ENCODE results near the gene TM7SF3. TPM values are rescaled to one million over a fixed set of nuclear protein-coding genes. Genes with fewer than 3 reads are reported as not detected.

TM7SF3 gene
- total RNA-seq, 1 donor from 2014 or later: 46.9 TPM

GRCh38 chr12:26938701-26939062 is 75.5 kb downstream of the TM7SF3 start:
- Mint-ChIP-seq H3K4me1 (ENCODE audit: unreplicated experiment) (peaks cover 54% of the 10 kb centered on the region), H3K4me3 (ENCODE audit: unreplicated experiment) (peak overlapping the region; percentile 98), H3K9me3 (ENCODE audit: unreplicated experiment) (no peaks in the 10 kb centered on the region), H3K36me3 (ENCODE audit: unreplicated experiment) (peaks cover 4% of the 10 kb centered on the region), H3K27me3 (ENCODE audit: unreplicated experiment) (no peaks in the 10 kb centered on the region), H3K27ac (ENCODE audit: unreplicated experiment) (peak overlapping the region; percentile 100)
- TF ChIP-seq, protein P1, sequence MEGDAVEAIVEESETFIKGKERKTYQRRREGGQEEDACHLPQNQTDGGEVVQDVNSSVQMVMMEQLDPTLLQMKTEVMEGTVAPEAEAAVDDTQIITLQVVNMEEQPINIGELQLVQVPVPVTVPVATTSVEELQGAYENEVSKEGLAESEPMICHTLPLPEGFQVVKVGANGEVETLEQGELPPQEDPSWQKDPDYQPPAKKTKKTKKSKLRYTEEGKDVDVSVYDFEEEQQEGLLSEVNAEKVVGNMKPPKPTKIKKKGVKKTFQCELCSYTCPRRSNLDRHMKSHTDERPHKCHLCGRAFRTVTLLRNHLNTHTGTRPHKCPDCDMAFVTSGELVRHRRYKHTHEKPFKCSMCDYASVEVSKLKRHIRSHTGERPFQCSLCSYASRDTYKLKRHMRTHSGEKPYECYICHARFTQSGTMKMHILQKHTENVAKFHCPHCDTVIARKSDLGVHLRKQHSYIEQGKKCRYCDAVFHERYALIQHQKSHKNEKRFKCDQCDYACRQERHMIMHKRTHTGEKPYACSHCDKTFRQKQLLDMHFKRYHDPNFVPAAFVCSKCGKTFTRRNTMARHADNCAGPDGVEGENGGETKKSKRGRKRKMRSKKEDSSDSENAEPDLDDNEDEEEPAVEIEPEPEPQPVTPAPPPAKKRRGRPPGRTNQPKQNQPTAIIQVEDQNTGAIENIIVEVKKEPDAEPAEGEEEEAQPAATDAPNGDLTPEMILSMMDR (IDR thresholded peaks at IDR 0.05): no peak
- DNase-seq (ENCODE audit: extremely low spot score, unreplicated experiment): peak; percentile 87

- Mint-ChIP-seq H3K27me3 (ENCODE audit: unreplicated experiment) (no peaks in the 10 kb centered on the region), H3K9me3 (ENCODE audit: unreplicated experiment) (no peaks in the 10 kb centered on the region), H3K27ac (ENCODE audit: unreplicated experiment) (peak within 1 kb of the TSS; percentile 100), H3K36me3 (ENCODE audit: unreplicated experiment) (peaks cover 4% of the 10 kb centered on the region), H3K4me1 (ENCODE audit: unreplicated experiment) (peaks cover 56% of the 10 kb centered on the region), H3K4me3 (ENCODE audit: unreplicated experiment) (peak within 1 kb of the TSS; percentile 98)
- peak; percentile 100 for DNase-seq (ENCODE audit: extremely low spot score, unreplicated experiment)
- TF ChIP-seq, protein P1 (IDR thresholded peaks at IDR 0.05): no peak
Observed at GRCh38 chr12:26937863-26938700, 76.1 kb downstream of the TM7SF3 start, which contains the start of the genes FGFR1OP2 and INTS13. TSS of gene FGFR1OP2 (plus strand) at chr12:26938470. CDS start at chr12:26954159, 15,689 bp downstream. TSS of gene INTS13 (minus strand) at chr12:26937981. CDS start at chr12:26936803, 1,178 bp downstream.

GRCh38 chr12:26937443-26937862 is 76.7 kb downstream of the TM7SF3 start:
- no peak for DNase-seq (ENCODE audit: extremely low spot score, unreplicated experiment)
- Mint-ChIP-seq H3K27ac (ENCODE audit: unreplicated experiment) (peak overlapping the region; percentile 100), H3K4me3 (ENCODE audit: unreplicated experiment) (peak overlapping the region; percentile 98), H3K4me1 (ENCODE audit: unreplicated experiment) (peaks cover 52% of the 10 kb centered on the region), H3K9me3 (ENCODE audit: unreplicated experiment) (no peaks in the 10 kb centered on the region), H3K36me3 (ENCODE audit: unreplicated experiment) (peaks cover 7% of the 10 kb centered on the region), H3K27me3 (ENCODE audit: unreplicated experiment) (no peaks in the 10 kb centered on the region)
- TF ChIP-seq, protein P1 (IDR thresholded peaks at IDR 0.05): no peak

- DNase-seq (ENCODE audit: extremely low spot score, unreplicated experiment): no peak
- H3K4me3 Mint-ChIP-seq (ENCODE audit: unreplicated experiment): peak overlapping the region; percentile 98
- no peaks in the 10 kb centered on the region for H3K9me3 Mint-ChIP-seq (ENCODE audit: unreplicated experiment)
- H3K36me3 Mint-ChIP-seq (ENCODE audit: unreplicated experiment): peaks cover 11% of the 10 kb centered on the region
- peak overlapping the region; percentile 100 for H3K27ac Mint-ChIP-seq (ENCODE audit: unreplicated experiment)
- H3K4me1 Mint-ChIP-seq (ENCODE audit: unreplicated experiment): peaks cover 47% of the 10 kb centered on the region
- TF ChIP-seq, protein P1 (IDR thresholded peaks at IDR 0.05): no peak
- no peaks in the 10 kb centered on the region for H3K27me3 Mint-ChIP-seq (ENCODE audit: unreplicated experiment)
Observed at GRCh38 chr12:26936559-26937442, 77.4 kb downstream of the TM7SF3 start.
